COLO668 (cell line): Measurements from ENCODE around the gene EPHB2.

Experiments
- DNase-seq: peaks from one replicate; lab custom pipeline; 2025; ENCODE audit not compliant: unreplicated experiment; lab: John Stamatoyannopoulos, UW

The EPHB2 gene

DNA sequence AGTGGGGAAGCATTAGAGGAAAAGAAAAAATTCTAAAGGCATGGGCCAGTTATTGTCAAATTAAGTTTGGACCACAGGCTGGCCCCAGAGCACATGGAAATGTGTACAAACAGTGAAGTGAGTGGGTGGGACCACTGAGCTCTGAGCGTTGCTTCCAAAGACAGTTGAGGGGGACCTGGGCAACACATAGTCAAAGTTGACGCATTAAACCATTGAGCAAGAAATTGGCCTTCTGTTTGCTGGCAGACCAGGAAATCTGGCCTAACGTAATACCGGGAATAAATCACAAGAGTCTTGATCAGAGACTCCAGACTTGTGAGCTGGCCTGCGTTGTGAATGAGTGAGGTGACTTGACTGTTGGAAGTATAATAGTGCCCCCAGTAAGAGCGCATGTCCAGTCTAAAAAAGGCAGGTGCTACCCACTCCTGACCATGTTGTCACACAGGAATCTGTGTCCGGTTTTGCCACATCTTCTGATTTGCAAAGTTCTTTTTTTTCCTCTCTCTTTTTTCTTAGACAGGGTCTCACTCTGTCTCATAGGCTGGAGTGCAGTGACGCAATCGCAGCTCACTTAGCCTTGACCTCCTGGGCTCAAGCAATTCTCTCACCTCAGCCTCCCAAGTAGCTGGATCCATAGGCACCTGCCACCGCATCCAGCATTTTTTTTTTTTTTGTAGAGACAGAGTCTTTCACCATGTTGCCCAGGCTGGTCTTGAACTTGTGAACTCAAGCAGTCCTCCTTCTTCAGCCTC is 10.7 kb downstream of the EPHB2 start:
- DNase-seq = no peak

DNA sequence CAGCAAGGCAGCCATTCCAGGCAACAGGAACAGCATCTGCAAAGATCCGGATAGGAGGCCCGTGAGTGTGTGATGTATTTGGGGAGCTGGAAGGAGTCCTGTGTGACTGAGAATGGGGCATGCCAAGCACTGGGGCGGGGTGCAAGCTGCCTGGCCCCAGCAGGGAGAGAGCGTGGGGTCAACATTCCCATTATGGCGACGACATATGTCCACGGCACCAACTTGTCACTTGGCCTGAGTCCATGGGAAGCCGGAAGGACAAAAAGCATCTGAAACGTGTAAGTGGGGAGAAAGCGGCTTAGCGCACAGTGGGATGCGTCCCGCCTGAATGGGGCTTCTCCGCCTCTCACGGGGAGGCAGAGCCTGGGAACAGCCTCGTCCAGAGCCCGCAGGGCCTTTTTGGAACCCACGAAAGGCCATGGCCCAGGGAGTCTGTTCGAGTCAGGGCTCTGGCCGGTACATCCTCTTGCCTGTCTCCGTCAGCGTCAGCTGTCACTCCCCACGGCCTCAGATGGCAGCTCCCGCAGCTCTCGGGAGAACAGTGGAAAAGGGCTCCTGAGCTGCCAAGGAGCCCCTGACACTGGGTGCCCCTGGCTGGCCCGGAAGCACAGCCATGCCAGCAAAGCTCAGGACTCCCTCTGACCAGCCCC is 12.4 kb downstream of the EPHB2 start:
- no peak for DNase-seq

DNA sequence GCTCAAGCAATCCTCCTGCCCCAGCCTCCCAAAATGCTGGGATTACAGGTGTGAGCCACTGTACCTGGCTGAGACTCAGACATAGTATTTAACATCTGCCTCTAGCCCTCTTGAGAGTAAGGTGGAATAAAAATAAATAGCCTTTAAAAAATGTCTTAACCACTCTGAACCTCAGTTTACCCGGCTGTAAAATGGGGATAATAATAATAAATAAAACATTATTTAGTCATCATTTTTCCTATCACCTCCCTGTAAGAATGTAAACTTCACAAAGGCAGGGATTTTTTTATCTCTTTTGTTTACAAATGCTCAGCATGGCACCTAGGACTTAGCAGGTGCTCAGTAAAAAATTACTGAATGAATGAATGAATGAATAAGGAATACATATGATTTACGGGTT is 17.2 kb downstream of the EPHB2 start:
- DNase-seq = no peak

GRCh38 chr1:22728751-22729399 is 18.2 kb downstream of the EPHB2 start:
- DNase-seq = peak; percentile 85

- no peak for DNase-seq
These were observed 18.7 kb downstream of the EPHB2 start for GRCh38 chr1:22729400-22729773.

- DNase-seq = peak; percentile 64
These were observed 19.3 kb downstream of the EPHB2 start for GRCh38 chr1:22729912-22730311.

DNA sequence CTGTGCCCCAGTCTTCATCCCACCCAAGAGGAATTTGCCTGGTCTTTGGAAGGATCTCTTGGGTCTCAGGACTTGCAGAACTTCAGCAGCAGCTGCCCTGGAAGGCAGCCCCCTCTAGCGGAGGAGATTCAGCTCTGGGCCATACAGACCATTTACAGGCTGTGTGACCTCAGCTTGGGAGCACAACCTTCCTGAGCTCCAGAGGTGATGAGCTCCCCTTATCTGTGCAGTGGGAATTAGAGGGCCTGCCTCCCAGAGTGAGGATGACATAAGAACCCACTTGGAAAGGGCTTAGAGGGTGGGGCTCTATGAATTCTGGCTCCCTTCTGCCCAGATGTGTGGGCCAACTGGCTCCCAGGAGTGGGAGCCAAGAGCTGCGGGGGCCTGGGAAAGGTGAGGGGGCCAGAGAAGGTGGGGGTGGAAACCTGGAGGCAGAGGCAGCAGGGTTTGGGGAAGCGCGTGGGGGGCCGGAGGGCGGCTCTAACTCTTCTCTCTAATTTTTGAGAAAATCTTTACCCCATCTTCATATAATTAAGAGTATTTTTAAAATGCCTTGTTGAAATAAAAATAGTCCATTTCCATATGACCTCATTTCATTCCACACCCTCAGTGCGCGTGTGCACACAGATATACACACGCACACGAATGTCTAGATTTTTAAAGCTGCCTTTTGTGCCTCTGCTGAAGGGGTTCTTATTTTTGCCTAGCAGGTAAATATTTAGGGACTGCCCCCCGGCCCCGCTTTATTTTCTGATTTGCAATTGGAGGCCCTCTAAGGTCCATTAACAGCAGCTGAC is 21.5 kb downstream of the EPHB2 start:
- peak; percentile 55 for DNase-seq

GRCh38 chr1:22733643-22734042 is 23.0 kb downstream of the EPHB2 start:
- DNase-seq = no peak

DNA sequence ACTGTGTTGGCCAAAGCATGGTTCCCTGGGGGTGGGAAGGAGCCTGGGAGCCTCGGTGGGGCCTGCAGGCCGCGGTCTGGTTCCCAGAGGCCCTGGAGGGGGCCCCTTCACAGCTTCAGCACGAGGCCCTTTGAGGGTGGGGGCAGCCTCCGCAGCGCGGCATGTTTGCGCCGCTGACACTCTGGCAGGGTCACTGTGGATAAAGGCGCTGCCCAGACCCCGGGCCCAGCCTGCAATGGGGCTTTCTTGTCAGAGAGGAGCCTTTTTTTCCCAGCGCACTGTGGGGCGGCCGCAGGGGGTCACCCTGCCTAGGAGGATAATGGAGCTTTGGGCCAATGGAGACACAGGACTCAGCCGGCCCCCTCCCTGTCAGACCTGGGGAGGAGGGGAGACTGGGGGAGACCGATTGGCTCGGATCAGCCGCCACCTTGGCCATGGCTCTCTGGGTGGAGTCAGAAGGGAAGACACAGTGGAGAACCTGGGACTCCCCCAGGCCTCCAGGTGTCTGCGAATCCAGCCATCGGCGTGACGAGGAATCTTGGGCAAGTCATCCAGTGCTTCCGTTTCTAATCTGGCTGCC is 26.0 kb downstream of the EPHB2 start:
- DNase-seq = no peak

DNA sequence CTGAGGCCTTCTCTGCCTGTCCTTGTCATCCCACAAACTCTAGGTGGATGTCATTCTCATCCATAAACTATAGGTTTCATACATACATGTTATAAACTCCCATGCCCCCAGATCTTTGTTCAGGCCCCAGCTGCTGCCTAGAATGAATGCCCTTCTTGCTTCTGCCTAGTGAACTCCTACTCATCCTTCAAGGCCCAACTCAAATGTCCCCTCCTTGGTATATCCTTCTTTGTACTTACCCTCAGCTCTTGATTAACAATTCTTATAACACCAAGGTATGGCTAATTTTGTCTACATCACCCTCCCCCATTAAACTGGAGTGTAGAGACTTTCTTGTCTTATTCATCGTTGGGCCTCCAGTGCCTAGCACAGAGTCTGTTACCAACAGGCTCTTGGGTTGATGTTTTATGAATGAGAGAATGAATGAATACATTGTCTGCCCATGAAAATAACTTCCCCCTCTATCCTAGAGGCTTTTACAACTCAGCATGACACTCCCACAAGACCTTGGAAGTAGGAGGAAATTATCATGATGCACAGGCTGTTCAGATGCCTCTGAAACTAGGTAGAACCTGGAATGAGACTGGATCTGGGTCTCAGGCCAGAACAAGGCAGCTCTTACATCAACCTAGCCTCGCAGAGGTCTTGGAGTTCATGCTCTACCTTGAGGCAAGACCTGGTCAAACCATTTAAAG is 26.9 kb downstream of the EPHB2 start:
- DNase-seq = no peak

- DNase-seq = no peak
These were observed 27.4 kb downstream of the EPHB2 start for GRCh38 chr1:22738069-22738435.

DNA sequence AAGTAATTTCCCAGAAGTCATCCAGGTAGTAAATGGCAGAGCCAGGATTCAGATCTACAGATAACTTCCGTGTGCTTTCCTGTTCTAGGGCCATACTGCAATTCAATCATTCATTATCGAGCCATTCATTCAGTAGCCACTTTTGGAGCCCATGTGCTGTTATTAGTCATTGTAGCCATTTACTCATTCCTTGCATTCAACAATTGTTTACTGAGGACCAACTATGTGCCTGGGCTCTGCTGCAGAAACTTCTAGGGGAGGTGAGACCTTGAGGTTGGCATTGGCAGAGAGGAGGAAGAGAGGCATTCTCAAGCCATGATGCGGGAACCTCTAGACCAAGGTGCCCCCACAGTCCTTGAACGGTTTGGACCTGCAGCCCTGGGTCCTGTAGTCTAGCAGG is 27.9 kb downstream of the EPHB2 start:
- no peak for DNase-seq

DNA sequence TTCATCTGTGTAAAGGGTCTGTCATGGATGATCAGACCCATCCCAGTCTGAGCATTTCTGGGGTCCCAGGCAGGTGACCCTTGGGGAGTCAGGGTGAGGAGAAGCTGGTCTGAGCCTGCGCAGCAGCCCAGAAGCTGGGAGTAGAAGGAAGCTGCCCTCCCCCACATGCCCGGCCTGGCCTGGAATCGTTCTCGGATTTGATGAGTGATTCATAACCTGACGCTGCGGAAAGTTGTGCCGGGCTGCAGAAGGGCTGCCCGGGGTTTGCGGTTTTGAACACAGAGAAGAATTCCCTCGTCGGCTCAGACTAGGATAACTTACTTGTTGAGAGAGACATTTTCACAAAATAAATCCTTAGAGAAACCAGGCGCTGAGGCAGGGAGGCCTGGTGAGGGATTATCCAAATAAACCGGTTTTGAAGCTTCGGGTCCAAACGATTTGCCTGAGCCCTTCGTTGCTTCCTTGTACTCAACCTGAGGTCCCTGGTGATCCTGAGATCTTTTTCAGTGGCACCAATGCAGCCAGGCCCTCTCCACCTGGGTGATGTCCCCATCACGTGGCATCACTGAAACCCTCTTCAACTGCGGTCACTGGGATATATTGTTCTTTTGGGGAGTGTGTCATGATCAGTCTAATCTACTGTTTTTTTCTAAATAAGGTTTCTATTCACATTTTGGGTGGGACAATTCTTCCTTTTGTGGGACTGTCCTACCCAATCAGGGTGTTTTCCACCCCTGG is 29.2 kb downstream of the EPHB2 start:
- DNase-seq = no peak

DNA sequence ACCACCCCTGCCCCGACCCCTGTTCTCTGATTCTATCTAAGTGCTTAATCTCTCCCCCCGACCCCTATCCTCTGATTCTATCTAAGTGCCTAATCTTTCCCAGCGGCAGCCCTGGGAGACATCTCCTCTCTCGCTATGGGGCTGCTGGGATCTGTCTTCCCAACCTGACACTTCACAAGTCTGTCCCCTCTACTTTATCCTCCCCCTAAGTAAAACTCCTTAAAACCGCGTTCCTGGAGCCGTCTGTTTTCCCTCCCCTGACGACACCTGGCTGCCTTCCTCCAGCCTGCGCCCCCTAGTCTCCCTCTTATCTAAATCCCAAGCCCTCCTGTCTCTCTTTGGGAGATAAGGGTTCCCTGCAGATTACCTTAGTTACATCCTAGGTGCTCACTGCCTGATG is 30.5 kb downstream of the EPHB2 start:
- DNase-seq = no peak

DNA sequence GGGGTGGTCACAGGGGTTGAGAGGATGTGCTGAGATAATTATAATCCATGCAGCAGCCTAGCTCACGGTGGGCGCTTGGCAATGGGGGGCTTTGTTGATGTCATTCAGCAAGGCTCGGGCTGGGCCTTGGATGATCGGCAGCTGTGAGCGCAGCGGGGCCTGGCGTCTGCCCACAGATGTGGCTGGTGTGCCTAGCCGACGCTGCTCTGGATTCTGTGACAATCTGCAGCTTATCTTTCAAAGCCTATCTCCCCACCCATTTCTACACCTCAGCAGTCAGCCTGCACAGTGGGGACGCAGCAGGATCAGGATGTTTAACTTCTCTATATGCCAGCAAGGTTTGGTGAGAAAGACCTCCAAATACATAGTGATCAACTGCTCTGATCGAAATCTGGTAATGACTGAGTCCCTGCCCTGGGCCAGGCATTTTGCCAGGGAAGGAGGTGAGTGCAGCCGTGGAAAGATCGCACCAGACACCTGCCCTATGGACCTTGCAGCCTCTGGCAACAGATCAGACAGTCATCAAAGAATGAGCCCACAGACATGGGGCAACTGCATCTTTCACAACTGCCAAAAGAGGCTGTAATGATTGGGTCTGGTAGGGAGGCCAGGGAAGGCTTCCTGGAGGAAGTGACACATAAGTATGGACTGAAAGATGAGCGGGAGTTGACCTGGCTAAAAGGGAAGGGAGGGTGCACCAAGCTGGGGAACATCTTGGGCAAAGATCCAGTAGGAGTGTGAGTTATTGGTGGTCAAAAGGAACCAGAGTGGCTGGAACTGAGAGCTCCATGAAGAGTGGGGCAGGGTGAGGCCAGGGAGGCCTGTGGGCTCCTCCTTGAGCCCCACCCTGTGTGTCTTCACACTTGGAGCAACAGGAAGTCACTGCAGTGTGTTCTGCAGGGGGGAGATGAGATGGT is 35.3 kb downstream of the EPHB2 start:
- DNase-seq = no peak

GRCh38 chr1:22747021-22747734 is 36.5 kb downstream of the EPHB2 start:
- DNase-seq = no peak

DNA sequence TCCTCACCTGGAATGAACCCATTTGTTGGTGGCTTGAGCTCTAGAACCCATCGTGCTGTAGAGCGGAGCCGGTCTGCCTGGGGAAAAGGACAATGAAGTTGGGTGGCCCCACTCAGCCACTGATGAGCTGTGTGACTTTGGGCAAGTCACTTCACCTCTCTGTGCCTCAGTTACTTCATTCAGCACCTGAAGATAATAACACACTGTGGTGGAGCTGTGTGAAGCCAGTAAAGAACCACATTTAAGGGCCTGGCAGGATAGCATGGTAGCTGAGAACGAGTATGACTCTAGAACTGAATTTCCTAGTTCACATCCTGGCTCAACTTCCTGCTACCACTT is 37.1 kb downstream of the EPHB2 start:
- DNase-seq = no peak

- no peak for DNase-seq
These were observed 38.9 kb downstream of the EPHB2 start for GRCh38 chr1:22749503-22749902.
